ENCODE results near the gene RAF1.

The RAF1 gene

GRCh38 chr3:12663936-12664908 lies at the start of gene RAF1:
RAF1 (minus strand) TSS chr3:12664117; CDS start chr3:12618721, 45,396 bp downstream.
- DNase-seq (ENCODE audit: low spot score), result peak; percentile 96
- TF ChIP-seq CTCF (IDR thresholded peaks at IDR 0.05; ENCODE audit: extremely low read depth, missing control alignments), result no peak

- no peak for DNase-seq (ENCODE audit: low spot score)
- no peak for TF ChIP-seq CTCF (IDR thresholded peaks at IDR 0.05; ENCODE audit: extremely low read depth, missing control alignments)
Observed at GRCh38 chr3:12710062-12710461, 46.1 kb upstream of the RAF1 start.

- TF ChIP-seq CTCF (IDR thresholded peaks at IDR 0.05; ENCODE audit: extremely low read depth, missing control alignments), result no peak
- no peak for DNase-seq (ENCODE audit: low spot score)
Observed at GRCh38 chr3:12709334-12709733, 45.4 kb upstream of the RAF1 start.

GRCh38 chr3:12708584-12709192 lies 44.8 kb upstream of the RAF1 start:
- DNase-seq (ENCODE audit: low spot score), result no peak
- TF ChIP-seq CTCF (IDR thresholded peaks at IDR 0.05; ENCODE audit: extremely low read depth, missing control alignments), result no peak

- no peak for DNase-seq (ENCODE audit: low spot score)
- no peak for TF ChIP-seq CTCF (IDR thresholded peaks at IDR 0.05; ENCODE audit: extremely low read depth, missing control alignments)
Observed at GRCh38 chr3:12707449-12707848, 43.5 kb upstream of the RAF1 start.

- peak; percentile 75 for TF ChIP-seq CTCF (IDR thresholded peaks at IDR 0.05; ENCODE audit: extremely low read depth, missing control alignments)
- peak; percentile 76 for DNase-seq (ENCODE audit: low spot score)
Observed at GRCh38 chr3:12706504-12707253, 42.8 kb upstream of the RAF1 start.

Measured in GM20000 (cell line).